Mucosa of rectum (tissue), 2 donors: ENCODE measurements around the gene SOX6.

Experiments
- H3K27ac ChIP-seq, 2 donors: one replicate each; pipeline ENCODE4 v1.7.0; 2013; ENCODE audit warnings: inconsistent platforms in 2 of 2, low read depth in 2 of 2, low read length in 2 of 2
- H3K27me3 ChIP-seq, 2 donors: one replicate each; pipeline ENCODE4 v1.7.0; 2013; ENCODE audit warnings: low read length in 2 of 2; ENCODE audit not compliant: control insufficient read depth in 2 of 2, insufficient read depth in 2 of 2
- H3K36me3 ChIP-seq, 2 donors: one replicate each; pipeline ENCODE4 v1.7.0; 2013; ENCODE audit warnings: low read length in 2 of 2; ENCODE audit not compliant: control insufficient read depth in 2 of 2, insufficient read depth in 2 of 2
- H3K4me1 ChIP-seq, 2 donors: one replicate each; pipeline ENCODE4 v1.7.0; 2013; ENCODE audit warnings: low read length in 2 of 2, mild to moderate bottlenecking in 1 of 2; ENCODE audit not compliant: control insufficient read depth in 2 of 2, insufficient read depth in 2 of 2
- H3K4me3 ChIP-seq, 2 donors: one replicate each; pipeline ENCODE4 v1.7.0; 2013; ENCODE audit warnings: low read length in 2 of 2
- H3K9ac ChIP-seq, 2 donors: one replicate each; pipeline ENCODE4 v1.7.0; 2013; ENCODE audit warnings: low read length in 2 of 2, low read depth in 1 of 2, mild to moderate bottlenecking in 1 of 2
- H3K9me3 ChIP-seq, 2 donors: one replicate each; pipeline ENCODE4 v1.7.0; 2013; ENCODE audit warnings: low read length in 2 of 2; ENCODE audit not compliant: control insufficient read depth in 2 of 2
- donor health status: healthy.
- donor health status: Normal muscosa, but diverticular disease.

The SOX6 gene

GRCh38 chr11:16262645-16262955 is 93.7 kb downstream of the SOX6 start:
- Histone ChIP-seq H3K36me3 (no peaks in the 10 kb centered on the region), H3K27me3 (no peaks in the 10 kb centered on the region), H3K27ac (no peak overlapping the region), H3K4me3 (no peak overlapping the region), H3K9ac (no peak overlapping the region), H3K4me1 (peaks cover 0 to 5% of the 10 kb centered on the region in 2 donors), H3K9me3 (no peaks in the 10 kb centered on the region)

- H3K9ac ChIP-seq: no peak overlapping the region
- H3K4me1 ChIP-seq: peaks cover 0 to 5% of the 10 kb centered on the region in 2 donors
- no peaks in the 10 kb centered on the region for H3K9me3 ChIP-seq
- no peaks in the 10 kb centered on the region for H3K27me3 ChIP-seq
- H3K27ac ChIP-seq: no peak overlapping the region
- H3K36me3 ChIP-seq: no peaks in the 10 kb centered on the region
- no peak overlapping the region for H3K4me3 ChIP-seq
Observed at GRCh38 chr11:16261836-16262644, 94.3 kb downstream of the SOX6 start.

- Histone ChIP-seq H3K27ac (no peak overlapping the region), H3K4me3 (no peak overlapping the region), H3K9ac (no peak overlapping the region), H3K4me1 (no peaks in the 10 kb centered on the region), H3K9me3 (no peaks in the 10 kb centered on the region), H3K36me3 (no peaks in the 10 kb centered on the region), H3K27me3 (no peaks in the 10 kb centered on the region)
Observed at GRCh38 chr11:16252373-16252772, 104.0 kb downstream of the SOX6 start.

GRCh38 chr11:16248248-16248647 is 108.1 kb downstream of the SOX6 start:
- no peaks in the 10 kb centered on the region for H3K4me1 ChIP-seq
- no peaks in the 10 kb centered on the region for H3K9me3 ChIP-seq
- no peaks in the 10 kb centered on the region for H3K36me3 ChIP-seq
- no peak overlapping the region for H3K9ac ChIP-seq
- H3K27me3 ChIP-seq: no peaks in the 10 kb centered on the region
- no peak overlapping the region for H3K4me3 ChIP-seq
- no peak overlapping the region for H3K27ac ChIP-seq

- Histone ChIP-seq H3K9ac (no peak overlapping the region), H3K4me1 (no peaks in the 10 kb centered on the region), H3K36me3 (no peaks in the 10 kb centered on the region), H3K27ac (no peak overlapping the region), H3K4me3 (no peak overlapping the region), H3K9me3 (no peaks in the 10 kb centered on the region), H3K27me3 (no peaks in the 10 kb centered on the region)
Observed at GRCh38 chr11:16242806-16243205, 113.5 kb downstream of the SOX6 start.

- Histone ChIP-seq H3K27me3 (no peaks in the 10 kb centered on the region), H3K27ac (no peak overlapping the region), H3K36me3 (no peaks in the 10 kb centered on the region), H3K9ac (no peak overlapping the region), H3K4me1 (no peaks in the 10 kb centered on the region), H3K4me3 (no peak overlapping the region), H3K9me3 (no peaks in the 10 kb centered on the region)
Observed at GRCh38 chr11:16240687-16241086, 115.7 kb downstream of the SOX6 start.

GRCh38 chr11:16239141-16240105 is 116.9 kb downstream of the SOX6 start:
- H3K9me3 ChIP-seq: no peaks in the 10 kb centered on the region
- H3K36me3 ChIP-seq: no peaks in the 10 kb centered on the region
- no peak overlapping the region for H3K9ac ChIP-seq
- H3K4me1 ChIP-seq: no peaks in the 10 kb centered on the region
- H3K27me3 ChIP-seq: no peaks in the 10 kb centered on the region
- H3K27ac ChIP-seq: no peak overlapping the region
- H3K4me3 ChIP-seq: no peak overlapping the region

GRCh38 chr11:16226245-16226644 is 130.1 kb downstream of the SOX6 start:
- no peak overlapping the region for H3K27ac ChIP-seq

GRCh38 chr11:16225623-16226022 is 130.7 kb downstream of the SOX6 start:
- no peak overlapping the region for H3K9ac ChIP-seq
- H3K27ac ChIP-seq: no peak overlapping the region
- no peaks in the 10 kb centered on the region for H3K36me3 ChIP-seq
- no peak overlapping the region for H3K4me3 ChIP-seq
- peaks cover 0 to 3% of the 10 kb centered on the region in 2 donors for H3K4me1 ChIP-seq
- H3K27me3 ChIP-seq: no peaks in the 10 kb centered on the region
- no peaks in the 10 kb centered on the region for H3K9me3 ChIP-seq

More at GRCh38 chr11:16226245-16226644, 130.1 kb downstream of the SOX6 start:
- Histone ChIP-seq H3K9me3 (no peaks in the 10 kb centered on the region), H3K27me3 (no peaks in the 10 kb centered on the region), H3K9ac (no peak overlapping the region), H3K4me3 (no peak overlapping the region), H3K4me1 (peaks cover 0 to 3% of the 10 kb centered on the region in 2 donors), H3K36me3 (no peaks in the 10 kb centered on the region)

GRCh38 chr11:16223558-16223957 is 132.8 kb downstream of the SOX6 start:
- no peak overlapping the region for H3K9ac ChIP-seq
- no peak overlapping the region for H3K27ac ChIP-seq
- H3K27me3 ChIP-seq: no peaks in the 10 kb centered on the region
- H3K9me3 ChIP-seq: no peaks in the 10 kb centered on the region
- H3K4me1 ChIP-seq: peaks cover 0 to 3% of the 10 kb centered on the region in 2 donors
- no peak overlapping the region for H3K4me3 ChIP-seq
- H3K36me3 ChIP-seq: no peaks in the 10 kb centered on the region
